Activated naive CD8-positive, alpha-beta T cell treated with anti-CD3 and anti-CD28 coated beads, Interleukin-2, amount 10 ng/mL, durations not matched to agents 7 days and 5 days (primary cell): ENCODE measurements around the gene TMEM266. TPM values are rescaled to one million over a fixed set of nuclear protein-coding genes. Genes with fewer than 3 reads are reported as not detected.

ENCODE experiments used
- ATAC-seq: fragments of 150-1000 bp; cut with Tn5 transposase; one replicate; pipeline ENCODE4 v1.10.0; 2021; ENCODE audit warnings: low read depth, moderate library complexity
- POLR2A ChIA-PET: fragments of 350-600 bp; sonication (Branson Sonifier 250); formaldehyde crosslinking; loops from one replicate; lab custom pipeline; 2021; ENCODE audit warnings: antibody characterized with exemption; lab: Charles Lee
- DNase-seq: peaks from one replicate; pipeline ENCODE4 v3.0.0; 2021
- H3K27ac Mint-ChIP-seq: one replicate; pipeline ENCODE4 v1.8.0; 2022; ENCODE audit warnings: mild to moderate bottlenecking, mixed read lengths
- H3K27me3 Mint-ChIP-seq: one replicate; pipeline ENCODE4 v1.8.0; 2022; ENCODE audit warnings: mild to moderate bottlenecking, moderate library complexity, mixed read lengths
- H3K36me3 Mint-ChIP-seq: one replicate; pipeline ENCODE4 v1.8.0; 2021; ENCODE audit warnings: mild to moderate bottlenecking, mixed read lengths
- H3K4me1 Mint-ChIP-seq: one replicate; pipeline ENCODE4 v1.8.0; 2021; ENCODE audit warnings: mixed read lengths
- H3K4me3 Mint-ChIP-seq: one replicate; pipeline ENCODE4 v1.8.0; 2022; ENCODE audit warnings: mild to moderate bottlenecking, moderate library complexity, mixed read lengths
- H3K9me3 Mint-ChIP-seq: one replicate; pipeline ENCODE4 v1.8.0; 2021; ENCODE audit warnings: mixed read lengths
- total RNA-seq, 2 experiments: library from RNA; stranded (reverse); gene quantifications; one replicate each; pipeline ENCODE4 v1.2.3, GENCODE V29; 2021

TMEM266 gene
- total RNA-seq, 2 experiments from 2014 or later = not detected

DNA sequence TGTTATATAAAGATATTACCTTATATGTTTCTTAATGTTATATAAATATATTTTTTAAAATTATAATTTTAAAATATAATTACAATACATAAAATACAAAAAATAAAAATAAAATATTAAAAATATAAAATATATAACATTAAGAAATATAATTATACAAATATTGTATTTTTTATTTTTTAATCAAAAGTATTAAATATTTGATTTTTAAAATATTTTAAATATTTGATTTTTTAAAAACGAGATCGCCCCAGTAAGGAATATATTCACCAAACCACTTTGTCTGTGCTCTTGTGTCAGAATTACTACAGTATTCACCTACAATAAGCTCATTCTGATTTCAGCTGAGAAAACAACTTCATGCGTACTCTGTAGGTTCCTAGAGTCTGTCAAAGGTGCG is 162.4 kb downstream of the TMEM266 start:
- DNase-seq (no peak), ATAC-seq (no peak)
- POLR2A ChIA-PET = no interaction called here
- Mint-ChIP-seq H3K4me1 (peaks cover 11% of the 10 kb centered on the region), H3K27ac (no peak overlapping the region), H3K27me3 (no peaks in the 10 kb centered on the region), H3K36me3 (peaks cover 38% of the 10 kb centered on the region), H3K4me3 (no peak overlapping the region), H3K9me3 (peaks cover 2% of the 10 kb centered on the region)

DNA sequence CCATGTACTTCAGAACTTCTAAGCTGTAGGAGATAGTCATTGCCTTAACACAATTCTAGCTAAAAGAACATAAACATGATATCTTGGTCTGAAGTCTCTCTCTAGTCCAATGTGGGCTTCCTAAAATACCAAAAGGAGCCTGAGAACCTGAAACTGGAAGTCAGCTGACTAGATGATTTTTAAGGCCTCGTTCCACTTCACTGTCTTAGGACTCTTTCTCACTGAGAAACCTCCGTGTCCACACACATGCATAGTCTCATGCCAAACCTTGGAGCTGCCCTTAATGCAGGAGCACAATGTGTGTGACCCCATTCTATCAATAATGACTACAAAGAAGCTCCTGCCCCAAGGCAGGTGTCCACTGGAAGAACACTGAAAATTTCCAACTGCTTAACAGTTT is 163.7 kb downstream of the TMEM266 start:
- H3K4me3 Mint-ChIP-seq = no peak overlapping the region
- DNase-seq (no peak), ATAC-seq (no peak)
- no peaks in the 10 kb centered on the region for H3K27me3 Mint-ChIP-seq
- peaks cover 6% of the 10 kb centered on the region for H3K4me1 Mint-ChIP-seq
- peaks cover 2% of the 10 kb centered on the region for H3K9me3 Mint-ChIP-seq
- POLR2A ChIA-PET = no interaction called here
- H3K36me3 Mint-ChIP-seq = peaks cover 36% of the 10 kb centered on the region
- no peak overlapping the region for H3K27ac Mint-ChIP-seq

DNA sequence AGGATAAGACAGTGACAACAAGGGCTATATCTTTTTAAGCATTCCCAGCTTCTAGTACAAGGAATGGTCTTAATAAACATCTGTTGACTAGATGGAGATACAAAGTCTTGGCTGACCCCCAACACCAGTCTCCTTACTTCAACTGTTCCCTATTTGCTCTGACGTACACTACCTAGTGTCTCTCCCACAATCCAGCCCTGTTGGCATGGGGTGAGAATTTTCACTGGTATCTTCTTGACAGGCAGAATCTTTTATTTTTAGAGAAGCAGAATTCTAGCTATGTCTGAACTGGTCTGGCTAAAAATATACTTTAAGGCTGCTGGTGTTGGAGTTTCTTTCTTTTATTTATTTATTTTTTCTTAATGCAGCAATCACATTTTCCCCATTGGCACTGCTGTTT is 169.5 kb downstream of the TMEM266 start:
- Mint-ChIP-seq H3K27ac (no peak overlapping the region), H3K27me3 (no peaks in the 10 kb centered on the region), H3K4me1 (no peaks in the 10 kb centered on the region), H3K9me3 (no peaks in the 10 kb centered on the region), H3K4me3 (no peak overlapping the region), H3K36me3 (peaks cover 10% of the 10 kb centered on the region)
- ATAC-seq (no peak), DNase-seq (no peak)
- POLR2A ChIA-PET = no interaction called here

DNA sequence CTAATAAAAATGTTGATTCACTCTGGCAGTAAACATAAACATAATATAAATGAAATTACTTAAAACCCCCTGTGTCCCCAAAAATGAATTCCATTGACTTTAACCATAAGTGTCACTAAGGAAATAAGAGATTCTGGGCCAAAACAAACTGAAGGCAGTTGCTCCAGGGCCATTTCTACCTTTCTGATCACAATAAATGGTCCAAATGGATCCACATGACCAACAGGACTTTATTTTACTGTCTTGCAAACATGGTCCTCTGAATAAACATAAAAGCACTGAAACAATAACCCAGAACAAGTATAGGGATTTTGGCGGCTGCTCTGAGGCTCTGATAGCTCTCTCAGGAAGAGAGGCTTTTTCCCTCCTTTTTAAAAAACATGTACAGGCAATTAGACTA is 174.1 kb downstream of the TMEM266 start:
- H3K4me3 Mint-ChIP-seq = no peak overlapping the region
- ATAC-seq (no peak), DNase-seq (no peak)
- POLR2A ChIA-PET = no interaction called here
- no peaks in the 10 kb centered on the region for H3K9me3 Mint-ChIP-seq
- no peaks in the 10 kb centered on the region for H3K4me1 Mint-ChIP-seq
- no peak overlapping the region for H3K27ac Mint-ChIP-seq
- H3K36me3 Mint-ChIP-seq = peaks cover 3% of the 10 kb centered on the region
- H3K27me3 Mint-ChIP-seq = no peaks in the 10 kb centered on the region

DNA sequence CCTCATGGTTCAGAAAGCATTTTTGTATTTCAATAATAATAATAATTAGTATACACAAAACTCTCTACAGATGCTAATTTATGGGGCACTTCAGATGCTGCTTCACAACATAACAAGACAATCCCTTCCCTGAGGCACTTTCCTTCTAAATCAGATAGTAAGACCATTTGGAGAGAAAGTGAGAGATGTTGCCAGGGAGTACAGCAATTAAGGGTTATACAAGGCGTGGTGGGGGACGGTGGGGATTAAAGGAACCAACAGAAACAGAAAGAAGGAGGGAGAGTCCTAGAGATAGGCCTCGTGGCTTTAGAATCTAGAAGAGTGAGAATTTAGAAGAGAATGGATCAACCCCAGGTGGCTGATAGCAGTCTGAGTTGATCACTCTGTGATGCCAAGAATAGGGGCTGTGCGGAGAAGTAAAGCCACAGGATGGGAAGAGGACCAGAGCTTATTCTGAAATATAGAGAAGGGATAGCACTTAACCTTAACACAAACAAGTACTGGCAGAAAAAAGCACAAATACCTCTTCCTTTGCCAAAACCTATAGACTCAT is 174.6 kb downstream of the TMEM266 start:
- Mint-ChIP-seq H3K4me3 (no peak overlapping the region), H3K27me3 (no peaks in the 10 kb centered on the region), H3K27ac (no peak overlapping the region), H3K9me3 (no peaks in the 10 kb centered on the region), H3K36me3 (peaks cover 3% of the 10 kb centered on the region), H3K4me1 (no peaks in the 10 kb centered on the region)
- ATAC-seq = no peak
- no peak for DNase-seq
- POLR2A ChIA-PET = no interaction called here

DNA sequence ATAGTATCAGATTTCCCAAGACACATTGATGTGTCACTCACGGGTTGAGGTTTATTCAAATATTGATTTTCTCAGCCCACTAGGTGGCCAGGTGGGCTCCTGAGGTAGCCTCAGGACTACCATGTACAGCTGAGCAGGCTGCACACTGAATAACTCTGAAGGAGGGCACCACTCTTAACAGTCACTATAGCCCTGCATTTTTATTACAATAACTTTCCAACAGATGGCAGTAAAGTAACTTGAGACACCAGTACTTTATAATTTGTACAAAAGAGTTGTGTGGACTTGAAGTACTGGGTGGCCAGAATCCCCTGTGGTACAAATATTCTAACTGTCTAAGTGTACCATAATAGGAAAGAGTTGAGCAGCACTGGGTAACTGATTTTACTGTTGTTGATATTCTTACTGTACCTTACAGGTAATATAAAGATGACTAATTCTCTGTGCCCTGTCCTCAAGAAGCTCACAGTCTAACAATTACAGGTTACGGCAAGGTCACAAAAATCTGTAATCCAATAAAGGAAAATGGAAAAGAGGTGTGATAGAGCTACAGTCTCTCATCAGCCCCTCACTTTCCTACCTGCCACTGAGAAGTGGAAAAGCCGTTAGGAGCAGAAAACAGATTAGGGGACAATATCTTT is 175.5 kb downstream of the TMEM266 start:
- Mint-ChIP-seq H3K27me3 (no peaks in the 10 kb centered on the region), H3K36me3 (peaks cover 6% of the 10 kb centered on the region), H3K4me1 (no peaks in the 10 kb centered on the region), H3K9me3 (no peaks in the 10 kb centered on the region), H3K27ac (no peak overlapping the region), H3K4me3 (no peak overlapping the region)
- no peak for DNase-seq
- peak; percentile 60 for ATAC-seq
- POLR2A ChIA-PET = no interaction called here

DNA sequence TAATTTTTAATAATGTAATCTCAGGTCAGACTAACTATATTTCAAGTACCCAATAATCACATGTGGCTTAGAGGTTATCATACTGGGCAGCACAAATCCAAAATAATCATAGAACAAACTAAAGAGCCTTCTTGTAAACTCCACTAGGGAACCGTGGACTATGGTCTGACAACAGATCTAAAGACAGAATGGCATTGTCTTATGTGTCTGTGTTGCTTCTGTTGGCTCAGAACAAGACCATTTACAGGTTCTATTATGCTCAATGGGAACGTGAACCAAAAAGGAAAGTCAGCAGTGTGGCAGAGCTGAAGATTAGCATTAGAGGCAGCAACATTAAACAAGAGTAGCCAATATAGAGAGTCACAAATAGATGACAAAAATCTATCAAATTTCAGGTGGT is 176.6 kb downstream of the TMEM266 start:
- H3K27me3 Mint-ChIP-seq = no peaks in the 10 kb centered on the region
- no peak overlapping the region for H3K27ac Mint-ChIP-seq
- peaks cover 3% of the 10 kb centered on the region for H3K36me3 Mint-ChIP-seq
- POLR2A ChIA-PET = no interaction called here
- ATAC-seq = no peak
- H3K4me1 Mint-ChIP-seq = no peaks in the 10 kb centered on the region
- DNase-seq = no peak
- H3K4me3 Mint-ChIP-seq = no peak overlapping the region
- H3K9me3 Mint-ChIP-seq = no peaks in the 10 kb centered on the region

DNA sequence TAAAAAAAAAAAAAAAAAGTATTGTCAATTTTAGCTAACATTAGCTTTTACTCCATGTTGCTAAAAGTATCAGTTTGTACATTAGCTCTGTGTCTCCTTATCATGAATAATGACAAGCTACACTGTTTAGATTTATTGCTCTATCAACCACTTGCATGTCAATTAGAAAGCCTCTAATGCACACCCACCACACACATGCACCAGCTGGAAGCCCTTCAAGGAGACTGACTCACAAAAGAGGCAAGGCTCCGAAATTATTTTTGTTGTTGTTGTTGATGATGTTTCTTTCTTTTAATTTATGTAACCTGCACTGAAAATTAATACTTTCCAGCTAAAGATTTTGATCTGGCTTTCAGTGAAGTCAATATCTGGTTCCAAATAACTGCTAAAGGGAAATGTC is 180.0 kb downstream of the TMEM266 start:
- no peak overlapping the region for H3K4me3 Mint-ChIP-seq
- DNase-seq (no peak), ATAC-seq (no peak)
- H3K9me3 Mint-ChIP-seq = no peaks in the 10 kb centered on the region
- H3K36me3 Mint-ChIP-seq = peaks cover 11% of the 10 kb centered on the region
- H3K4me1 Mint-ChIP-seq = no peaks in the 10 kb centered on the region
- POLR2A ChIA-PET = no interaction called here
- no peaks in the 10 kb centered on the region for H3K27me3 Mint-ChIP-seq
- H3K27ac Mint-ChIP-seq = no peak overlapping the region

DNA sequence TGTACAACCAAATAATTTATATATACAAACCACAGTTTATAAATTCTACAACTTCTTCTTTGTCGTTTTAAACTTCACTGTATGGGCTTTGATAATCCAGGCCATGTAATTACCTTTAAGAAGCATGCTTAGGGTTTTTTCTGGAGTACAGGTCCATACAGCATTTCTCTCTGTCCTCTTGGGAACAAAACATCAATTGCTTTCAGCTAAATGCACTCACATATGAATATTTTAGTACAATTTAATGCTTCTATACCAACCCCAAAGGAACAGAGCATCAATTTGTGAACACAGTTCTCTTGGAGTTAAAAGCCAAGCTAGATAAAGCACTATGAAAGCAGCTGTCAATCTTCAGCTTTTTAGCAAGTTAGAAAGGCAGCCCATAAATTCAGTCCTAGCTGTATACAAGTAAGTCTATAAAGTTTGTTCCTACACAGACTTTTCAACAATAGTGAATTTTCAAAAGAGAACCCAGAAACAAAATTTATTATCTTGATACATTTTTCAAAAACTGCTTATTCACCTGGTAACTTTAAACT is 185.4 kb downstream of the TMEM266 start:
- POLR2A ChIA-PET = no interaction called here
- ATAC-seq (no peak), DNase-seq (no peak)
- Mint-ChIP-seq H3K36me3 (peaks cover 8% of the 10 kb centered on the region), H3K4me3 (no peak overlapping the region), H3K4me1 (no peaks in the 10 kb centered on the region), H3K27ac (no peak overlapping the region), H3K27me3 (no peaks in the 10 kb centered on the region), H3K9me3 (no peaks in the 10 kb centered on the region)

DNA sequence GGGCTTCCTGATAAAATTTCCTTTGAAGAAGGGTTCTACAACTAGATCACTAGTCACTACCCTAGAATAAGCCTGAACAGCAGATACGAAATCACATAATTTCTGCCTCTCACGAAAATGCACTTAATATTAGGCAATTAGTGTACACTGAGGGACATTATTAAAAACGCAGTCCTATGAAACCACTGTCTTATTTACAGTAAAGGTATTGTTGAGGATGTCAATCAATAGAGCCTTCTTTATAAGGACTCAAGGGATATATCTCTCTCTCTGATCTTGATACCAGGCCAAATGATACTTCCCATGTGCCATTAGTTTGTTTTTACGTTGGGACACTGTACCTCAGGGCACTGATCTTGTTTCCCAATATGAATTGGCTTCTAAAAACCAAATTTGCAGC is 191.9 kb downstream of the TMEM266 start:
- POLR2A ChIA-PET = no interaction called here
- no peaks in the 10 kb centered on the region for H3K27me3 Mint-ChIP-seq

DNA sequence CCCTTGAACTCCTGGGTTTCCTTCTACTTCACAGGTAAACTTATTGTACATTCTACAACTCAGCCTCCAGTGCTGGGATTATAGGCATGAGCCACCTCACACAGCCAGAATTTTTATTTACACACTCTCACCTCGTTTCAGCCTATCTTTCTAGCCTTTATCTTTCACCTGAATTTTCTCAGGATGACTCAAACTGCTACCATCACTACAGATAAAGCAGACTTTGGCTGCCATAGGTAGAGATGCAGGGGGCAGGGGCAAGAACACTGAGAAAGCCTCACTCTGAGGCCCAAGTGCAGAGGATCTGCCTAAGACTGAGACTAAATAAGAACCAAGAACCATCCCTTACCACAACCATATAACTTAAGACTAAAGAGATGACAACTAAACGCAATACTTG is 192.5 kb downstream of the TMEM266 start:
- H3K36me3 Mint-ChIP-seq = peaks cover 10% of the 10 kb centered on the region
- no peaks in the 10 kb centered on the region for H3K27me3 Mint-ChIP-seq
- no peaks in the 10 kb centered on the region for H3K4me1 Mint-ChIP-seq
- POLR2A ChIA-PET = no interaction called here
- no peak for DNase-seq
- no peak overlapping the region for H3K4me3 Mint-ChIP-seq
- no peaks in the 10 kb centered on the region for H3K9me3 Mint-ChIP-seq
- ATAC-seq = no peak
- no peak overlapping the region for H3K27ac Mint-ChIP-seq

More for the DNA sequence above, 191.9 kb downstream of the TMEM266 start:
- no peaks in the 10 kb centered on the region for H3K4me1 Mint-ChIP-seq
- ATAC-seq (no peak), DNase-seq (no peak)
- H3K36me3 Mint-ChIP-seq = peaks cover 7% of the 10 kb centered on the region
- H3K4me3 Mint-ChIP-seq = no peak overlapping the region
- no peaks in the 10 kb centered on the region for H3K9me3 Mint-ChIP-seq
- H3K27ac Mint-ChIP-seq = no peak overlapping the region

DNA sequence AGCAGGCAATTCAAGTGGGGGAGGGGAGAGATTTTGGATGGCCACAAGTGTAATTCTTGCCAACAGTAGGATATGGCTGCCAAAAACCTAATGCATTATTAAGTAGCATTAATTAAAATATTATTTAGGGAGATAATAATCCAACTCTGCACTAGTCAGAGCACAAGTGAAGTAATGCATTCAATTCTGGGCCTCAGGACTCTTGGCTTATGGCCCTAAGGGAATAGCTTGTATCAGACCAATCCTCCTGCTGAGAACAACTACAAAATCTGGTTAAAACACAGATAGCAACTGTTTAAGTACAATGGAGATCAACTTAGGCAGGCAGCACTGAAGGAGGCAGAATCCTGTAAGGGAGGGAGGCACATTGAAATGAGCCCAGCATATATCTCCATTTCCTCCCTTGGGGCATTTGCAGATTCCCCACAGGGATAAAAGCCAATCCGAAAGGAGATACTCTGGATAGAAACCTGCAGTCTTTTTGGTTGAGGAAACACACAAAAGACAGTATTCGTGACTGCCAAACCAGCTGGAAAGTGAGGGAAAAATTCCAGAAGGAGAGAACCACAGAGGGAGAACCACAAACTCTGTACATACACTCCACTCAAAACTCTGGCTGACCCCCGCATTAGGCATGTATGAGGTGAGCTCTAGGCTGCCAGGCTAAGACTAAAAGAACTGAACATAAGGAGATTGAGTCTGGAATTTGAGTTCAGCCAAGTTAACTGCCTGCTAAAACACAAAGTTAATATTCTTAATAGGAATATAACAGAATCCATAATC is 194.1 kb downstream of the TMEM266 start:
- ATAC-seq = no peak
- H3K27ac Mint-ChIP-seq = no peak overlapping the region

More for the DNA sequence above, 194.1 kb downstream of the TMEM266 start:
- H3K4me1 Mint-ChIP-seq = no peaks in the 10 kb centered on the region
- H3K27me3 Mint-ChIP-seq = no peaks in the 10 kb centered on the region
- H3K36me3 Mint-ChIP-seq = peaks cover 12% of the 10 kb centered on the region
- H3K4me3 Mint-ChIP-seq = no peak overlapping the region
- H3K9me3 Mint-ChIP-seq = no peaks in the 10 kb centered on the region
- no peak for DNase-seq
- POLR2A ChIA-PET = no interaction called here
